ENCODE data around the gene TET1.
"Not testable (repeated sequence)": the region's sequence is repeated elsewhere in the genome, so short reads cannot be mapped to it uniquely, and the experiment has no call there.

Gene TET1

GRCh38 chr10:68611227-68611626 lies 51.1 kb downstream of the TET1 start:
- Histone ChIP-seq H3K4me3 (ENCODE audit: insufficient read depth, low read length, poor library complexity, severe bottlenecking) (no peak overlapping the region), H2AFZ (ENCODE audit: low read depth, low read length, severe bottlenecking) (no peak overlapping the region), H3K9ac (ENCODE audit: low read length) (no peak overlapping the region), H3K36me3 (ENCODE audit: low read length) (no peaks in the 10 kb centered on the region), H3K9me2 (replicated peaks; ENCODE audit: insufficient read depth, low read length) (no peaks in the 10 kb centered on the region), H3K79me2 (ENCODE audit: insufficient read depth, low read length) (no peaks in the 10 kb centered on the region), H3K9me3 (ENCODE audit: insufficient read depth, low read length) (no peaks in the 10 kb centered on the region), H3F3A (ENCODE audit: insufficient read depth) (no peaks in the 10 kb centered on the region), H3K27me3 (ENCODE audit: low read length) (no peaks in the 10 kb centered on the region), H4K20me1 (ENCODE audit: low read depth, low read length) (no peaks in the 10 kb centered on the region), H3K27ac (ENCODE audit: low read depth, low read length) (no peak overlapping the region), H3K4me2 (ENCODE audit: low read depth, low read length, poor library complexity, severe bottlenecking) (no peak overlapping the region)
- TF ChIP-seq EZH2phosphoT487 (conservative IDR thresholded peaks at IDR 0.05; ENCODE audit: low read length), result no peak
- TF ChIP-seq, protein P1, sequence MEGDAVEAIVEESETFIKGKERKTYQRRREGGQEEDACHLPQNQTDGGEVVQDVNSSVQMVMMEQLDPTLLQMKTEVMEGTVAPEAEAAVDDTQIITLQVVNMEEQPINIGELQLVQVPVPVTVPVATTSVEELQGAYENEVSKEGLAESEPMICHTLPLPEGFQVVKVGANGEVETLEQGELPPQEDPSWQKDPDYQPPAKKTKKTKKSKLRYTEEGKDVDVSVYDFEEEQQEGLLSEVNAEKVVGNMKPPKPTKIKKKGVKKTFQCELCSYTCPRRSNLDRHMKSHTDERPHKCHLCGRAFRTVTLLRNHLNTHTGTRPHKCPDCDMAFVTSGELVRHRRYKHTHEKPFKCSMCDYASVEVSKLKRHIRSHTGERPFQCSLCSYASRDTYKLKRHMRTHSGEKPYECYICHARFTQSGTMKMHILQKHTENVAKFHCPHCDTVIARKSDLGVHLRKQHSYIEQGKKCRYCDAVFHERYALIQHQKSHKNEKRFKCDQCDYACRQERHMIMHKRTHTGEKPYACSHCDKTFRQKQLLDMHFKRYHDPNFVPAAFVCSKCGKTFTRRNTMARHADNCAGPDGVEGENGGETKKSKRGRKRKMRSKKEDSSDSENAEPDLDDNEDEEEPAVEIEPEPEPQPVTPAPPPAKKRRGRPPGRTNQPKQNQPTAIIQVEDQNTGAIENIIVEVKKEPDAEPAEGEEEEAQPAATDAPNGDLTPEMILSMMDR (IDR thresholded peaks at IDR 0.05; ENCODE audit: insufficient read depth, low read length, poor library complexity, severe bottlenecking), result no peak

DNA sequence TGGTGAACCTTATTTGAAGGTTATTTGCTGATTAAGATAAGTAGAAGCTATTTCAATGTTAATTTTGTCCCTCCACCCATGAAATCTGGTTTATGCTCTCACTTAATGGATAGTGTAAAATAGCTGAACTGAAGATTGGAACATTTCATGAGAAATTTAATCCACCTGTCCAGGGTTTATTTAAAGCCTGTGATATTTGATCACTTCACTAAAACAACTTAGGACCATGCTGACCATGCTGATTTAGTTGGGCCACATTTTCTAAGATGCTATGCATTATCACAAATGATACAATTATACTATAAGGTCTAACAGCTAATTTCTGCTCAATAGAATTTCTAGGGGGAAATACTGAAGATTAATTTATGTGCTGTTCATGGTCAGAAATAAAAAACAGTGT lies 53.8 kb downstream of the TET1 start:
- H3K36me3 ChIP-seq (ENCODE audit: low read length); H3K4me2 ChIP-seq (ENCODE audit: low read depth, low read length, poor library complexity, severe bottlenecking); H3K79me2 ChIP-seq (ENCODE audit: insufficient read depth, low read length); H4K20me1 ChIP-seq (ENCODE audit: low read depth, low read length); H3F3A ChIP-seq (ENCODE audit: insufficient read depth); H3K27me3 ChIP-seq (ENCODE audit: low read length); H2AFZ ChIP-seq (ENCODE audit: low read depth, low read length, severe bottlenecking); H3K9me3 ChIP-seq (ENCODE audit: insufficient read depth, low read length); H3K9me2 ChIP-seq (replicated peaks; ENCODE audit: insufficient read depth, low read length); H3K4me3 ChIP-seq (ENCODE audit: insufficient read depth, low read length, poor library complexity, severe bottlenecking); H3K9ac ChIP-seq (ENCODE audit: low read length); H3K27ac ChIP-seq (ENCODE audit: low read depth, low read length): not testable (repeated sequence)

DNA sequence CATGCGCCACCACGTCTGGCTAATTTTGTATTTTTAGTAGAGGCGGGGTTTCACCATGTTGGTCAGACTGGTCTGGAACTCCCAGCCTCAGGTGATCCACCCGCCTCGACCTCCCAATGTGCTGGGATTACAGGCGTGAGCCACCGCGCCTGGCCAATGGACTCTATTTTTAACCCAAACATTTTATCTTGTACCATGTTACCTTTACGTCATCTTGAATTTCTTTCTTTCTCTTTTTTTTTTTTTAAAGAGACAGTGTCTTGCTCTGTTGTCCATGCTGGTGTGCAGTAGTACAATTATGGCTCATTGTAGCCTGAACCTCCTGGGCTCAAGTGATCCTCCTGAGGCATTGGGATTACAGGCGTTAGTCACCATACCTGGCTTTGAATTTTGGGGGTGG lies 57.6 kb downstream of the TET1 start:
- not testable (repeated sequence) for H3K27ac ChIP-seq (ENCODE audit: low read depth, low read length); H3K4me3 ChIP-seq (ENCODE audit: insufficient read depth, low read length, poor library complexity, severe bottlenecking); H3K4me2 ChIP-seq (ENCODE audit: low read depth, low read length, poor library complexity, severe bottlenecking); H2AFZ ChIP-seq (ENCODE audit: low read depth, low read length, severe bottlenecking); H3K9ac ChIP-seq (ENCODE audit: low read length); H3K9me3 ChIP-seq (ENCODE audit: insufficient read depth, low read length); H3K79me2 ChIP-seq (ENCODE audit: insufficient read depth, low read length); H3F3A ChIP-seq (ENCODE audit: insufficient read depth); H4K20me1 ChIP-seq (ENCODE audit: low read depth, low read length); H3K36me3 ChIP-seq (ENCODE audit: low read length); H3K27me3 ChIP-seq (ENCODE audit: low read length); H3K9me2 ChIP-seq (replicated peaks; ENCODE audit: insufficient read depth, low read length)

DNA sequence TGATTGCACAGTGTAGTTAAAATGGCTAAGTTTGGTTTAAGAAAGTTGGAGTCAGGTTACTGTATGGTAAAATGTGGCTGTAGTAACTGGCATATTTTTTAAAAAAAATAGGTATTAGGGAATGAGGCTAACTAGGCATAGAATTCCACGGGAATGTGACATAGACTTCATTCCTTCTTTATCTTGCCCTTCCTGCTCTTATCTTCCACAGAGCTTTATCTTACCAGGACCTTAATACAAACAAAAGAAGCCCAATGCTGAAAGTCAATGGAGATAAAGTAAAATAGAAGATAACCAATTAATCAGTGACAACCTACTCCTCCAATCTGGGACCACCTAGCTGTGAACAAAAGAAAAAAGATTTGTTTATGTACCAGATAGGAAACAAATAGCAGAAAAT lies 58.1 kb downstream of the TET1 start:
- Histone ChIP-seq H3K9me2 (replicated peaks; ENCODE audit: insufficient read depth, low read length) (no peaks in the 10 kb centered on the region), H3K27ac (ENCODE audit: low read depth, low read length) (no peak overlapping the region), H3K27me3 (ENCODE audit: low read length) (no peaks in the 10 kb centered on the region), H3K9ac (ENCODE audit: low read length) (no peak overlapping the region), H4K20me1 (ENCODE audit: low read depth, low read length) (no peaks in the 10 kb centered on the region), H3F3A (ENCODE audit: insufficient read depth) (no peaks in the 10 kb centered on the region), H3K4me3 (ENCODE audit: insufficient read depth, low read length, poor library complexity, severe bottlenecking) (no peak overlapping the region), H3K79me2 (ENCODE audit: insufficient read depth, low read length) (no peaks in the 10 kb centered on the region), H3K36me3 (ENCODE audit: low read length) (no peaks in the 10 kb centered on the region), H3K4me2 (ENCODE audit: low read depth, low read length, poor library complexity, severe bottlenecking) (no peak overlapping the region), H2AFZ (ENCODE audit: low read depth, low read length, severe bottlenecking) (no peak overlapping the region), H3K9me3 (ENCODE audit: insufficient read depth, low read length) (no peaks in the 10 kb centered on the region)
- TF ChIP-seq, protein P1 (IDR thresholded peaks at IDR 0.05; ENCODE audit: insufficient read depth, low read length, poor library complexity, severe bottlenecking), result no peak
- TF ChIP-seq EZH2phosphoT487 (conservative IDR thresholded peaks at IDR 0.05; ENCODE audit: low read length), result no peak
